ENCODE data around the gene SSX4.
"Not testable (repeated sequence)": the region's sequence is repeated elsewhere in the genome, so short reads cannot be mapped to it uniquely, and the experiment has no call there.

Gene SSX4, protein sequence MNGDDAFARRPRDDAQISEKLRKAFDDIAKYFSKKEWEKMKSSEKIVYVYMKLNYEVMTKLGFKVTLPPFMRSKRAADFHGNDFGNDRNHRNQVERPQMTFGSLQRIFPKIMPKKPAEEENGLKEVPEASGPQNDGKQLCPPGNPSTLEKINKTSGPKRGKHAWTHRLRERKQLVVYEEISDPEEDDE

DNA sequence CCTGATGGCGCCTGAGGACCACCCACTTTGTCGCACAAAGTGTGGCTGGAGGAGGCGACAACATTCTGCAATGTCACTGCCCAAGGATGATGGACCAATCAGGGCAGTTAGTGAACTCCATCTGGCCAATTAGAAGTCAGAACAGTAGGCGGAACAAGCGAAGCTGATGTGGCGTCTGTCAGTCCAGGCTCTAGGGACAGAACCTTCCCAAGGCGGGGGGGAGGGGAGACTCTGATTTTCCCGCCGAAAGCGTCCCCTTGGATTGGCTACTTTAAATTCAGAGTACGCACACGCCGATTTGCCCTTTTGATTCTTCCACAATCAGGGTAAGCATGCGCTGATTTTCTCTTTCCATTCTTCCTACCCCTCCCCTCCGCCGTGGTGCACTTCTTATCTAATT is at the start of gene SSX4:
Gene SSX4, plus strand, starts transcription at position 301 of the 400 bp plus-strand sequence. CDS start 515 bp downstream, outside the sequence.
- in situ Hi-C loops (cut with MboI; ENCODE audit: low sequenced_read_pairs) = not testable (repeated sequence)

DNA sequence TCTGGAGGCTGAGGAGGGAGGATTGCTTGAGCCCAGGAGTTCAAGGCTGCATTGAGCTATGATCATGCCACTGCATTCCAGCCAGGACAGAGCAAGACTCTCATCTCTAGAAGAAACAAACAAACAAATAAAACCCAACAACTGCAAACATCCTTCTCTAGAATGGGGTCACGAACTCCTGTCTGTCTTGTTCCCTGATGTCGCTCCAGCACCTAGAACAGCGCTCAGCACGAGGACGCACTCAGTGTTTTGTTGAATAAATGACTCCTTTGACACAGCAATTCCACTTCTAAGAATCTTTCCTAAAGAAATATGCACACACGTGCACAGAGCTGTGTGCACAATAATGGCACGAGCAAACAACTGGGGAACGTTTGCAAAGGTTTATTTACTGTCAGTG is 37.3 kb upstream of the SSX4 start:
- in situ Hi-C loops (cut with MboI; ENCODE audit: low sequenced_read_pairs) = not testable (repeated sequence)

DNA sequence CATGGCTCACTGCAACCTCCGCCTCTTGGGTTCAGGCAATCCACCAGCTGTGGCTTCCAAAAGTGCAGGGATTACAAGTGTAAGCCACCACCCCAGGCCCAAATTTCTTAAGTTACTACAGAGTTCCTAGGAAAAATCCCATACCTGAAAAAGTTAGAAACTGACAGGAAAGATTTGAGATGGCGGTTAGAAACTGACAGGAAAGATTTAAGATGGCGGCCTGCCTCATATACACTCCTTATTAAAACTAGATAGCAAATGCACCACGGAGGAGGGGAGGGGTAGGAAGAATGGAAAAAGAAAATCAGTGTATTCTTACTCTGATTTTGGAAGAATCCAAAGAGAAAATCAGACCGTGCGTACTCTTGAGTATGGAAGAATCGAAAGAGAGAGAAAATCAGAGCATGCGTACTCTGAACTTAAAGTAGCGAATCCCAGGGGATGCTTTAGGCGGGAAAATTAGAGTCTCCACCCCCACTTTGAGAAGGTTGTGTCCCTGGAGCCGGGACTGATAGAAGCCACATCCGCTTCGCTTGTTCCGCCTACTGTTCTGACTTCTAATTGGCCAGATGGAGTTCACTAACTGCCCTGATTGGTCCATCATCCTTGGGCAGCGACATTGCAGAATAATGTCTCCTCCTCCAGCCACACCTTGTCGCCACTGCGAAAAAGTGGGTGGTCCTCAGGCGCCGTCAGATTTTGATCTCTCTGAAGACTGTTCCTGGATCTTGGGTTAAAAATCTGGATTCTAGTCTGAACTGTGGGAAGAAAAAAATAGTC is 26.8 kb upstream of the SSX4 start, which contains the start of gene SSX3:
Gene SSX3, minus strand, starts transcription at position 389 of the 780 bp plus-strand sequence. CDS start 1,454 bp downstream, outside the sequence.
- in situ Hi-C loops (cut with MboI; ENCODE audit: low sequenced_read_pairs) = not testable (repeated sequence)

DNA sequence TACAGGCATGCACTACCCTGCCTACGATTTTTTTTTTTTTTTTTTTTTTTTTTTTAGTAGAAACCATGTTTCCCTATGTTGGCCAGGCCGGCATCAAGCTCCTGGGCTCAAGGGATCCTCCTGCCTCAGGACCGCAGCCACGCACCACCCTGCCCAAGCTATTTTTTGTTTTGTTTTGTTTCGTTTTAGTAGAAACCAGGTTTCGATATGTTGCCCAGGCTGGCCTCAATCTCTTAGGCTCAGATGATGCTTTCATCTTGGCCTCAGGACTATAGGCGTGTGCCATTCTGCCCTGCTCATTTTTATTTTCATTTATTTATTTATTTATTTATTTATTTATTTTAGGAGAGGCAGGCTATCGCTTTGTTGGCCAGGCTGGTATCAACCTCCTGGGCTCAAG is 25.7 kb upstream of the SSX4 start:
- in situ Hi-C loops (cut with MboI; ENCODE audit: low sequenced_read_pairs) = no loop called here

DNA sequence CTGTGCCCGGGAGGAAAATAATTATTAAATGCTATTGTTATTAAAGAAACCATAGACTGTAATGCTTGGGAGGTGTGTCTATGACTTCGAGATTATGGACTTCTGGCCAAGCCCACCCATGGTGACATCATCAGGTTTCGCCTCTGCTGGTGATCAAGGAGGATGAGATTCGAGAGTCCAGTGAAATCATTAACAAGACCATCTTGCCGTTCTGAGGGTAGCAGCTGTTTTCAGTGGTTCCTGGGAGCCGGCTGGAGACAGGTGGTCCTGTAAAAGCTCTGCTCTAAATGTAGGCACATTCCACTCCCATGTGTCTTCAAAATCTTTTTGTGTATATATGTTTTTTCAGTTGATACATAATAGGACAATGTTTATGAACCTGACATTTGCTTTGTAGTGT is 24.1 kb upstream of the SSX4 start:
- in situ Hi-C loops (cut with MboI; ENCODE audit: low sequenced_read_pairs) = not testable (repeated sequence)

DNA sequence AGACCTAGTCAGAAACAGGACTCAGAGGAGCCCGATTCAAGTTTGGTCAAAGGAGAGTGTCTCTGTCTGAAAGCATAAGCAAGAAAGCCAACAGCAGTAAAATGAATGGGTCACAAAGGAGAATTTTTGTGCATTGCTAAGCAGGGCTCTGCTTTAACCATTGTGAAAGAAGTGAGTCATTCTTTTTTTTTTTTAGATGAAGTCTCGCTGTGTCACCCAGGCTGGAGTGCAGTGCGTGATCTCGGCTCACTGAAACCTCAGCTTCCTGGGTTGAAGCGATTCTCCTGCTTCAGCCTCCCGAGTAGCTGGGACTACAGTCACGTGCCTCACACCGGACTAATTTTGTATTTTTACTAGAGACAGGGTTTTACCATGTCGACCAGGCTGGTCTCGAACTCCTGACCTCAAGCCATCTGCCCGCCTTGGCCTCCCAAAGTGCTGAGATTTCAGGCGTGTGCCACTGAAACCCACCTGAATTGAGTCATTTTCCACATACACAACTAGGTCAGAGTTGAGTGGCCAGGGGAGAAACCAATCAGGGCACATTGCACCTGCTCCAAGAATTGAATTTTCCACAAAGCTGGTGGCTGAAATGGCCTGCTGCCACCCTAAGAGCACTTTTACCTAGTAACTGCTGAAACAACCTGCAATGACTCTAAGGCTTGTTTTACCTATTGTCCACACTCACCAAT is 15.5 kb upstream of the SSX4 start:
- in situ Hi-C loops (cut with MboI; ENCODE audit: low sequenced_read_pairs) = not testable (repeated sequence)

DNA sequence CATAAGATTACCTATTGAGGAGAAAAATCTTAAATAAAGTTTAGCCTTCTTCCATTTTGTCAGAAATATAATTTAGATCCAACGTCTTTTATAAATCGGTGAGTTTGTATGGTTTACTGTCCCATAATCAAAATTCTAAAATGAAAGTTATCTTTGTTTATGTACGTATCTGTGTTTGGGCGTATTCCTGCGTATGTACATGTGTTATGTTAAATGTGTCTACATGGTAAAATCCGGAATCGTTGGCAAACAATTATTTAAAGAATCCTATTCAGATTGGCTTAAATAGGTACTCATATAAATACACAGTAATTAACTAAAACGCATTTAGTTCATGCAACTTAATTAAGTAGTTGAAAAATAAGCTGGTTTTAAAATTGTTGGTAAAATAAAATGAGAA is 12.9 kb upstream of the SSX4 start:
- in situ Hi-C loops (cut with MboI; ENCODE audit: low sequenced_read_pairs) = not testable (repeated sequence)

DNA sequence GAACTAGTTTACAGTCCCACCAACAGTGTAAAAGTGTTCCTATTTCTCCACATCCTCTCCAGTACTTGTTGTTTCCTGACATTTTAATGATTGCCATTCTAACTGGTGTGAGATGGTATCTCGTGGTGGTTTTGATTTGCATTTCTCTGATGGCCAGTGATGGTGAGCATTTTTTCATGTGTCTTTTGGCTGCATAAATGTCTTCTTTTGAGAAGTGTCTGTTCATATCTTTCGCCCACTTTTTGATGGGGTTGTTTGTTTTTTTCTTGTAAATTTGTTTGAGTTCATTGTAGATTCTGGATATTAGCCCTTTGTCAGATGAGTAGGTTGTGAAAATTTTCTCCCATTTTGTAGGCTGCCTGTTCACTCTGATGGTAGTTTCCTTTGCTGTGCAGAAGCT is 13.6 kb downstream of the SSX4 start:
- in situ Hi-C loops (cut with MboI; ENCODE audit: low sequenced_read_pairs) = not testable (repeated sequence)

DNA sequence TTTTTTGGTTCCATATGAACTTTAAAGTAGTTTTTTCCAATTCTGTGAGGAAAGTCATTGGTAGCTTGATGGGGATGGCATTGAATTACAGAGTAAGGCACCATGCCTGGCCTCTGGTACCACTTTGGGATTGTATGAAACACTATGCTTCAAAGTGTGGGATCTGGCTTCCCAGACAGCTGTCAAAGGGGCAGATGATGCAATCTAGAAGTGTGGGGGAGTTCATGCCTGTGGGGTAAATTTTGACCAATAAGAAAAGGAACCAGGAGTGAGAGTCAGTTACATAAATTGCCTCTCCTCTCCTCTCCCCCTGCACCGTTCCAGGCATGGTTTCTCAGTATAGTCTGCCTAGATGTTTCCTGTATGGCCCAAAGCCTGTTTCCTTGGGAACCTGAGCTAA is 14.5 kb downstream of the SSX4 start:
- in situ Hi-C loops (cut with MboI; ENCODE audit: low sequenced_read_pairs) = not testable (repeated sequence)

DNA sequence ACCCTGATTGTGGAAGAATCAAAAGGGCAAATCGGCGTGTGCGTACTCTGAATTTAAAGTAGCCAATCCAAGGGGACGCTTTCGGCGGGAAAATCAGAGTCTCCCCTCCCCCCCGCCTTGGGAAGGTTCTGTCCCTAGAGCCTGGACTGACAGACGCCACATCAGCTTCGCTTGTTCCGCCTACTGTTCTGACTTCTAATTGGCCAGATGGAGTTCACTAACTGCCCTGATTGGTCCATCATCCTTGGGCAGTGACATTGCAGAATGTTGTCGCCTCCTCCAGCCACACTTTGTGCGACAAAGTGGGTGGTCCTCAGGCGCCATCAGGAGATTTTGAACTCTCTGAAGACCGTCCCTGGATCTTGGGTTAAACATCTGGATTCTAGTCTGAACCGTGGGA is 28.5 kb downstream of the SSX4 start, which contains the start of gene SSX4B:
Gene SSX4B, minus strand, starts transcription at position 101 of the 400 bp plus-strand sequence. CDS start 588 bp downstream, outside the sequence.
- in situ Hi-C loops (cut with MboI; ENCODE audit: low sequenced_read_pairs) = not testable (repeated sequence)

DNA sequence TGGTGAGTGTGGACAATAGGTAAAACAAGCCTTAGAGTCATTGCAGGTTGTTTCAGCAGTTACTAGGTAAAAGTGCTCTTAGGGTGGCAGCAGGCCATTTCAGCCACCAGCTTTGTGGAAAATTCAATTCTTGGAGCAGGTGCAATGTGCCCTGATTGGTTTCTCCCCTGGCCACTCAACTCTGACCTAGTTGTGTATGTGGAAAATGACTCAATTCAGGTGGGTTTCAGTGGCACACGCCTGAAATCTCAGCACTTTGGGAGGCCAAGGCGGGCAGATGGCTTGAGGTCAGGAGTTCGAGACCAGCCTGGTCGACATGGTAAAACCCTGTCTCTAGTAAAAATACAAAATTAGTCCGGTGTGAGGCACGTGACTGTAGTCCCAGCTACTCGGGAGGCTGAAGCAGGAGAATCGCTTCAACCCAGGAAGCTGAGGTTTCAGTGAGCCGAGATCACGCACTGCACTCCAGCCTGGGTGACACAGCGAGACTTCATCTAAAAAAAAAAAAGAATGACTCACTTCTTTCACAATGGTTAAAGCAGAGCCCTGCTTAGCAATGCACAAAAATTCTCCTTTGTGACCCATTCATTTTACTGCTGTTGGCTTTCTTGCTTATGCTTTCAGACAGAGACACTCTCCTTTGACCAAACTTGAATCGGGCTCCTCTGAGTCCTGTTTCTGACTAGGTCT is 43.8 kb downstream of the SSX4 start:
- in situ Hi-C loops (cut with MboI; ENCODE audit: low sequenced_read_pairs) = not testable (repeated sequence)

DNA sequence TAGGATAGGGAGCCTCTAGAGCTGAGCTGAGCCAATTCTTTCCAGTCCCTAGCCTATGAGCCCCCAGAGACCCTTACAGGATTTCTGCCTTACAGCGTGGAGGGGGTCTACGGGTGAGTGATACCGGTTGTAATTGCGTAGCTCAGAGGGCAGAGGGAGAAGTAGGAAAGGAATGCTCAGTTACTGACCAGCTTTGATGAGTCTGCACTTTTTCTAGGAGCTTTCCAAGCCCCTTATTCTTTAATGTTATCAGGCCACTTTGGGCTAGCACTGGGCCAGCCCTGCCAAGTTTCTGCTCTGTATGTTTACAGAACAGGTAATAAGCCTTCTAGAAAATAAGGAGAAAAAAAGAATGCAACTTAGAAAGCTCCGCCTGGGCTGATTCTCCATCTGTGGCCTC is 46.3 kb downstream of the SSX4 start:
- in situ Hi-C loops (cut with MboI; ENCODE audit: low sequenced_read_pairs) = not testable (repeated sequence)

DNA sequence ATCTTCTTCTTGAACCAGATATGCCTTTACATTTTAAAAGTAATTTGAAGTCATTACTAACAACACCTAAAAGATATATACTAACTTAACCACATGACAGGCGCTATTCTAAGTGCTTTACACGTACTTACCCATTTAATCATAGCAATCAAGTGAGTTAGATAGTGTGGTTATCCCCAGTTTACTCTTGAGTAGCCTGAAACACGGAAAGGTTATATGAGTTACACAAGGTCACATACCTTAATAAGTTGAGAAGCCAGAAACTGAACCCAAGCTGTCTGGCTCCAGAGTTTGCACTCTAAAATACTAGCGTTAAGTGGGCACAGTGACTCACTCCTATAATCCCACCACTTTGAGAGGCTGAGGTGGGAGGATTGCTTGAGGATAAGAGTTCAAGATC is 46.8 kb downstream of the SSX4 start:
- in situ Hi-C loops (cut with MboI; ENCODE audit: low sequenced_read_pairs) = not testable (repeated sequence)

DNA sequence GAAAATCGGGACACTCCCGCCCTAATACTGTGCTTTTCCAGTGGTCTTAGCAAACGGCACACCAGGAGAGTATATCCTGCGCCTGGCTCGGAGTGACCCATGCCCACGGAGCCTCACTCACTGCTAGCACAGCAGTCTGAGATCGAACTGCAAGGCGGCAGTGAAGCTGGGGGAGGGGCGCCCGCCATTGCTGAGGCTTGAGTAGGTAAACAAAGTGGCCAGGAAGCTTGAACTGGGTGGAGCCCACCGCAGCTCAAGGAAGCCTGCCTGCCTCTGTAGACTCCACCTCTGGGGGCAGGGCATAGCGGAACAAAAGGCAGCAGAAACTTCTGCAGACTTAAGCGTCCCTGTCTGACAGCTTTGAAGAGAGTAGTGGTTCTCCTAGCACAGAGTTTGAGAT is 50.4 kb downstream of the SSX4 start:
- in situ Hi-C loops (cut with MboI; ENCODE audit: low sequenced_read_pairs) = not testable (repeated sequence)

All from HL-60/S4 treated with retinoic acid at 250 ng/mL for 4 days and 3 days (cell line).